Measurements from ENCODE around the gene TUSC2.
"Not testable (repeated sequence)": the region's sequence is repeated elsewhere in the genome, so short reads cannot be mapped to it uniquely, and the experiment has no call there.

The TUSC2 gene

DNA sequence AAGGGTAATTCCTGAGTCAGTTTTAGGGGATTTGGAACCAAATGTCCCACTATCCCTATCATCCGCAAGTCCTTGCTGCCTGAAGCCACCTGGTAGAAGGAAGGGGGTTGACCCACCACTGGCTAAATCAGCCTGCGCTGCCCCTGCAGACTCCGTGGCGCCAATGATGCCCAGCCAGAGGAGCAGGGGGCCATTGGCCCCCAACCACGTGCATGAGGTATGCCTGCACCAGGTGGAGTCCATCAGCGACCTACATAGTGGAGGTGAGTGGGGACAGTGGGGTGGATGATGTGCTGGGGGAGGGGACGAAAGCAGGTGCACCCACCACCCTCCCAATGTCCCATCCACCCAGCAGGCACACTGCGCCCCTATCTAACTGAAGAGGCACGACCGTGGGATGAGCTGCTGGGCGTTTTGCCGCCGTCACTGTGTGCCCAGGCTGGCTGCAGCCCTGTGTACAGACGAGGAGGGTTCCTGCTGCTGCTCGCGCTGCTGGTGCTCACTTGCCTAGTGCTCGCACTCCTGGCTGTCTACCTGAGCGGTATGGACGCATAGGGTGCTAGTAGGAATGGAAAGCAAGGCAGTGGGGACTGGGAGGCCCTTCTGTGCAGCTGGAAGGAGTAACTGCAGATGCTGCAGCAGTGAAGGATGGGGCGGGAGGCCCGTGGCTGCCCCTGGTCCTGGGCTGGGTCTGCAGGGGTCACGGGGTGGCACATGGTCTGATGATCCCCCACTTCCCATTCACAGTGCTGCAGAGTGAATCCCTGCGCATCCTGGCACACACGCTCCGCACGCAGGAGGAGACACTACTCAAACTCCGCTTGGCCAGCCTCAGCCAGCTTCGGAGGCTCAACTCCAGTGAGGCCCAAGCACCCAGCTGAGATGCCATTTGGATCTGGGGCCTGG is 41.4 kb downstream of the TUSC2 start:
- no peaks in the 10 kb centered on the region for H3K9me2 ChIP-seq (replicated peaks; ENCODE audit: insufficient read depth, low read length)
- no peaks in the 10 kb centered on the region; the same call in 1 of the 2 replicates for H3K36me3 ChIP-seq (ENCODE audit: low read length)
- H3K79me2 ChIP-seq (ENCODE audit: insufficient read depth, low read length) = peaks cover 16% of the 10 kb centered on the region
- no peak overlapping the region for H3K4me3 ChIP-seq (ENCODE audit: insufficient read depth, low read length, poor library complexity, severe bottlenecking)
- H3K27ac ChIP-seq (ENCODE audit: low read depth, low read length) = no peak overlapping the region
- TF ChIP-seq, protein P1, sequence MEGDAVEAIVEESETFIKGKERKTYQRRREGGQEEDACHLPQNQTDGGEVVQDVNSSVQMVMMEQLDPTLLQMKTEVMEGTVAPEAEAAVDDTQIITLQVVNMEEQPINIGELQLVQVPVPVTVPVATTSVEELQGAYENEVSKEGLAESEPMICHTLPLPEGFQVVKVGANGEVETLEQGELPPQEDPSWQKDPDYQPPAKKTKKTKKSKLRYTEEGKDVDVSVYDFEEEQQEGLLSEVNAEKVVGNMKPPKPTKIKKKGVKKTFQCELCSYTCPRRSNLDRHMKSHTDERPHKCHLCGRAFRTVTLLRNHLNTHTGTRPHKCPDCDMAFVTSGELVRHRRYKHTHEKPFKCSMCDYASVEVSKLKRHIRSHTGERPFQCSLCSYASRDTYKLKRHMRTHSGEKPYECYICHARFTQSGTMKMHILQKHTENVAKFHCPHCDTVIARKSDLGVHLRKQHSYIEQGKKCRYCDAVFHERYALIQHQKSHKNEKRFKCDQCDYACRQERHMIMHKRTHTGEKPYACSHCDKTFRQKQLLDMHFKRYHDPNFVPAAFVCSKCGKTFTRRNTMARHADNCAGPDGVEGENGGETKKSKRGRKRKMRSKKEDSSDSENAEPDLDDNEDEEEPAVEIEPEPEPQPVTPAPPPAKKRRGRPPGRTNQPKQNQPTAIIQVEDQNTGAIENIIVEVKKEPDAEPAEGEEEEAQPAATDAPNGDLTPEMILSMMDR (IDR thresholded peaks at IDR 0.05; ENCODE audit: insufficient read depth, low read length, poor library complexity, severe bottlenecking) = no peak
- no peak for TF ChIP-seq EZH2phosphoT487 (conservative IDR thresholded peaks at IDR 0.05; ENCODE audit: low read length)
- no peak overlapping the region for H3K9ac ChIP-seq (ENCODE audit: low read length)
- H3K27me3 ChIP-seq (ENCODE audit: low read length) = no peaks in the 10 kb centered on the region
- H3K4me2 ChIP-seq (ENCODE audit: low read depth, low read length, poor library complexity, severe bottlenecking) = no peak overlapping the region
- H2AFZ ChIP-seq (ENCODE audit: low read depth, low read length, severe bottlenecking) = no peak overlapping the region
- no peaks in the 10 kb centered on the region for H4K20me1 ChIP-seq (ENCODE audit: low read depth, low read length)
- no peaks in the 10 kb centered on the region for H3F3A ChIP-seq (ENCODE audit: insufficient read depth)
- H3K9me3 ChIP-seq (ENCODE audit: insufficient read depth, low read length) = no peaks in the 10 kb centered on the region

DNA sequence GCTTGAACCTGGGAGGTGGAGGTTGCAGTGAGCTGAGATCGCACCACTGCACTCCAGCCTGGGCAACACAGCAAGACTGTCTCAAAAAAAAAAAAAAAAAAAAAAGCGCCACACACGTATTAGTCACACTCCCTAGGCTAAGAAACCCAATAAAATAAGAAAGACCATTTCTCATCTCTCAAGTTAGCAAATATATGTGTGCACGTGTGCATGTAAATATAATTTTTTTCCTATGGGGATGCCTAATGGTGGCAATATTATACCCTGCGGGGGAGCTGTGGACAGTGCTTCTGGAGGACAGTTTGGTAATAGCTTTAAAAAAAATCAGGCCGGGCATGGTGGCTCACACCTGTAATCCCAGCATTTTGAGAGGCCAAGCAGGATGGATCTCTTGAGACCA is 43.9 kb downstream of the TUSC2 start:
- not testable (repeated sequence) for H3K27ac ChIP-seq (ENCODE audit: low read depth, low read length); H4K20me1 ChIP-seq (ENCODE audit: low read depth, low read length); H3K27me3 ChIP-seq (ENCODE audit: low read length); H3K9me2 ChIP-seq (replicated peaks; ENCODE audit: insufficient read depth, low read length); H3K36me3 ChIP-seq (ENCODE audit: low read length); H3F3A ChIP-seq (ENCODE audit: insufficient read depth); H3K9me3 ChIP-seq (ENCODE audit: insufficient read depth, low read length); H3K9ac ChIP-seq (ENCODE audit: low read length); H3K4me3 ChIP-seq (ENCODE audit: insufficient read depth, low read length, poor library complexity, severe bottlenecking); H3K4me2 ChIP-seq (ENCODE audit: low read depth, low read length, poor library complexity, severe bottlenecking); H2AFZ ChIP-seq (ENCODE audit: low read depth, low read length, severe bottlenecking); H3K79me2 ChIP-seq (ENCODE audit: insufficient read depth, low read length)

DNA sequence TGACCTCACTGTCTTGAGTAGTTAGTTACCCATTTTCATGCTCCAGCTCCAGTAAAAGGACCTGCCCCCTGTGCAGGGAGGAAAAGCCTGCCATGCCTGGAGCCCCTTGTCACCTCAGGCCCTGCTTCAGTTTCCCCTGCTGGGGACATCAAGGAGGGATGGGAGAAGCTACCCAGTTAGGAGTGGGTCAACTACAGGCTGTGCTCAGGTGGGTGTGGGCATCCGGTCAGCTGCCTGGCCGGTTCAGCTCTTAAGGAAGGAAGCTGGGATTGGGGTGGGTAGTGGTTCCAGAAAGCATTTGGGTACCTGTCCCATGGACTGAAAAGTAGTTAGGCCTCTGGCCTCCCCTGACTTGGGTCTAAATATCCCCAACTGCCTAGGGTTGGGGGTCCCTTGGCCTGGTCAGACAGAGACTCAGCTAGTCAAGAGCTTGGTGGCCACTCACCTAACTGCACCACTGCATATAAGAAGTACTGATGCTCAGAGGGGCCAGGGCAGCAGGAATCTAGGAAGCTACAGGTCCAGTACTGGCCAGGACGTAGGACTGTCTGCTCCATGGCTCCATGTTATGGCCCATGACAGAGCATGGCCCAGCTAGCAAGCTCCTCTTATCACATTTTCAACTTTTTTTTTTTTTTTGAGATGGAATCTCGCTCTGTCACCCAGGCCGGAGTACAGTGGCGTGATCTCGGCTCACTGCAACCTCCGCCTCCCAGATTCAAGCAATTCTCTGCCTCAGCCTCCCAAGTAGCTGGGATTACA is 48.6 kb downstream of the TUSC2 start:
- H3K36me3 ChIP-seq (ENCODE audit: low read length) = no peaks in the 10 kb centered on the region
- H3K9me2 ChIP-seq (replicated peaks; ENCODE audit: insufficient read depth, low read length) = no peaks in the 10 kb centered on the region
- no peak overlapping the region for H3K4me2 ChIP-seq (ENCODE audit: low read depth, low read length, poor library complexity, severe bottlenecking)
- no peaks in the 10 kb centered on the region for H3K9me3 ChIP-seq (ENCODE audit: insufficient read depth, low read length)
- no peaks in the 10 kb centered on the region for H4K20me1 ChIP-seq (ENCODE audit: low read depth, low read length)
- no peaks in the 10 kb centered on the region for H3F3A ChIP-seq (ENCODE audit: insufficient read depth)
- H3K79me2 ChIP-seq (ENCODE audit: insufficient read depth, low read length) = no peaks in the 10 kb centered on the region
- H3K9ac ChIP-seq (ENCODE audit: low read length) = no peak overlapping the region
- no peaks in the 10 kb centered on the region for H3K27me3 ChIP-seq (ENCODE audit: low read length)
- H3K4me3 ChIP-seq (ENCODE audit: insufficient read depth, low read length, poor library complexity, severe bottlenecking) = no peak overlapping the region
- H2AFZ ChIP-seq (ENCODE audit: low read depth, low read length, severe bottlenecking) = no peak overlapping the region
- TF ChIP-seq, protein P1 (IDR thresholded peaks at IDR 0.05; ENCODE audit: insufficient read depth, low read length, poor library complexity, severe bottlenecking) = no peak
- TF ChIP-seq EZH2phosphoT487 (conservative IDR thresholded peaks at IDR 0.05; ENCODE audit: low read length) = no peak
- no peak overlapping the region for H3K27ac ChIP-seq (ENCODE audit: low read depth, low read length)

DNA sequence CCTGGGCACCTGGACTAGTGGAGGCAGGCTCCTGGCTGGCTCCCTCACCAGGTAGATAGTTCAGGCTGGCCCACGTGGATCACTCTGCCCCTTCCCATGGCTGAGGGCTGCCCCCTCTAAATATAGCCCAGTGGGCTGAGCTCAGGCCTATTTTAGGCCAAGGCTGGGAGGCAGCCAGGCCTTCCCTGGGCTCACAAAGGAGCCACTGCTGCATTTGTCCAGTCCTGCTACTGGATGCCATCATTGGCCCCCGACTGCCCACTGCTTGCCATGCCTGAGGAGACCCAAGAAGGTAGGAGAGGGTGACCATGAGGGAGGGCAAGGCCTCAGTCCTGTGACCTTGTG is 49.2 kb downstream of the TUSC2 start, which contains the start of gene LSMEM2:
TSS of gene LSMEM2 (plus strand) at position 208 of the 345 bp plus-strand sequence. CDS start at position 235, 27 bp downstream.
- H3K4me3 ChIP-seq (ENCODE audit: insufficient read depth, low read length, poor library complexity, severe bottlenecking) = no peak within 1 kb of the TSS
- TF ChIP-seq, protein P1 (IDR thresholded peaks at IDR 0.05; ENCODE audit: insufficient read depth, low read length, poor library complexity, severe bottlenecking) = no peak
- TF ChIP-seq EZH2phosphoT487 (conservative IDR thresholded peaks at IDR 0.05; ENCODE audit: low read length) = no peak
- no peaks in the 10 kb centered on the region for H4K20me1 ChIP-seq (ENCODE audit: low read depth, low read length)
- no peak within 1 kb of the TSS for H3K27ac ChIP-seq (ENCODE audit: low read depth, low read length)
- no peaks in the 10 kb centered on the region for H3K36me3 ChIP-seq (ENCODE audit: low read length)
- H3K9me2 ChIP-seq (replicated peaks; ENCODE audit: insufficient read depth, low read length) = no peaks in the 10 kb centered on the region
- H3K27me3 ChIP-seq (ENCODE audit: low read length) = no peaks in the 10 kb centered on the region
- no peaks in the 10 kb centered on the region for H3F3A ChIP-seq (ENCODE audit: insufficient read depth)
- no peaks in the 10 kb centered on the region for H3K79me2 ChIP-seq (ENCODE audit: insufficient read depth, low read length)
- H3K4me2 ChIP-seq (ENCODE audit: low read depth, low read length, poor library complexity, severe bottlenecking) = no peak within 1 kb of the TSS
- H2AFZ ChIP-seq (ENCODE audit: low read depth, low read length, severe bottlenecking) = no peak within 1 kb of the TSS
- no peak within 1 kb of the TSS for H3K9ac ChIP-seq (ENCODE audit: low read length)
- no peaks in the 10 kb centered on the region for H3K9me3 ChIP-seq (ENCODE audit: insufficient read depth, low read length)

All from SU-DHL-6 (cell line).